ENCODE data around the gene ADCY4.

Gene ADCY4

GRCh38 chr14:24378327-24378726 lies 43.5 kb upstream of the ADCY4 start:
- TF ChIP-seq CTCF (IDR thresholded peaks at IDR 0.05) = no peak

- TF ChIP-seq CTCF (IDR thresholded peaks at IDR 0.05) = no peak
Measured at GRCh38 chr14:24377657-24378056, 42.8 kb upstream of the ADCY4 start.

- no peak for TF ChIP-seq CTCF (IDR thresholded peaks at IDR 0.05)
Measured at GRCh38 chr14:24377126-24377525, 42.3 kb upstream of the ADCY4 start.

GRCh38 chr14:24376448-24377070 lies 41.7 kb upstream of the ADCY4 start:
- no peak for TF ChIP-seq CTCF (IDR thresholded peaks at IDR 0.05)

GRCh38 chr14:24372701-24373416 lies 38.0 kb upstream of the ADCY4 start:
- no peak for TF ChIP-seq CTCF (IDR thresholded peaks at IDR 0.05)

GRCh38 chr14:24370748-24371147 lies 35.9 kb upstream of the ADCY4 start:
- TF ChIP-seq CTCF (IDR thresholded peaks at IDR 0.05) = no peak

- TF ChIP-seq CTCF (IDR thresholded peaks at IDR 0.05) = no peak
Measured at GRCh38 chr14:24369907-24370687, 35.2 kb upstream of the ADCY4 start.

Data from LNCAP (cell line).